ENCODE data around the gene RHOBTB3.
A peak's percentile ranks its signal among the peaks of the same experiment; 100 is the strongest.
"Not testable (repeated sequence)": the region's sequence is repeated elsewhere in the genome, so short reads cannot be mapped to it uniquely, and the experiment has no call there.

Gene RHOBTB3

GRCh38 chr5:95810305-95811125 is 79.4 kb downstream of the RHOBTB3 start:
- H3K27ac Mint-ChIP-seq, result peak overlapping the region; percentile 36 to 81
- H3K27me3 Mint-ChIP-seq, result no peaks in the 10 kb centered on the region
- no peaks in the 10 kb centered on the region for H3K9me3 Mint-ChIP-seq
- H3K4me3 Mint-ChIP-seq, result peak overlapping the region; percentile 65 to 70
- DNase-seq (no peak), ATAC-seq (no peak)
- peaks cover 69% of the 10 kb centered on the region for H3K4me1 Mint-ChIP-seq

- not testable (repeated sequence) for DNase-seq
Measured at GRCh38 chr5:95811126-95811423, 79.9 kb downstream of the RHOBTB3 start.

GRCh38 chr5:95811461-95812073 is 80.4 kb downstream of the RHOBTB3 start:
- not testable (repeated sequence) for ATAC-seq, H3K9me3 Mint-ChIP-seq, H3K27me3 Mint-ChIP-seq, DNase-seq
- Mint-ChIP-seq H3K4me1 (peaks cover 79% of the 10 kb centered on the region), H3K4me3 (peak overlapping the region; percentile 65 to 70), H3K27ac (peak overlapping the region; percentile 59 to 64)

More at GRCh38 chr5:95811126-95811423, 79.9 kb downstream of the RHOBTB3 start:
- H3K27ac Mint-ChIP-seq, result peak overlapping the region; percentile 36 to 81
- ATAC-seq, H3K27me3 Mint-ChIP-seq, H3K9me3 Mint-ChIP-seq: not testable (repeated sequence)
- H3K4me1 Mint-ChIP-seq, result peaks cover 74% of the 10 kb centered on the region
- H3K4me3 Mint-ChIP-seq, result peak overlapping the region; percentile 65 to 70

GRCh38 chr5:95812074-95812471 is 80.9 kb downstream of the RHOBTB3 start:
- ATAC-seq (peak; percentile 55), DNase-seq (peak; percentile 35 to 48)
- Mint-ChIP-seq H3K27me3 (no peaks in the 10 kb centered on the region), H3K4me3 (peak overlapping the region; percentile 61 to 65), H3K27ac (peak overlapping the region; percentile 59 to 64), H3K9me3 (no peaks in the 10 kb centered on the region), H3K4me1 (peaks cover 84% of the 10 kb centered on the region)

GRCh38 chr5:95813035-95813434 is 81.9 kb downstream of the RHOBTB3 start:
- H3K9me3 Mint-ChIP-seq, ATAC-seq, H3K27me3 Mint-ChIP-seq, DNase-seq, H3K27ac Mint-ChIP-seq, H3K4me3 Mint-ChIP-seq: not testable (repeated sequence)
- peaks cover 91% of the 10 kb centered on the region for H3K4me1 Mint-ChIP-seq

- H3K27me3 Mint-ChIP-seq, result no peaks in the 10 kb centered on the region
- no peak overlapping the region for H3K27ac Mint-ChIP-seq
- DNase-seq (no peak), ATAC-seq (no peak)
- H3K4me3 Mint-ChIP-seq, result no peak overlapping the region
- no peaks in the 10 kb centered on the region for H3K9me3 Mint-ChIP-seq
- peaks cover 88% of the 10 kb centered on the region for H3K4me1 Mint-ChIP-seq
Measured at GRCh38 chr5:95815155-95815729, 84.1 kb downstream of the RHOBTB3 start.

GRCh38 chr5:95816341-95816740 is 85.2 kb downstream of the RHOBTB3 start:
- ATAC-seq, result no peak
- no peaks in the 10 kb centered on the region for H3K9me3 Mint-ChIP-seq
- H3K27me3 Mint-ChIP-seq, result no peaks in the 10 kb centered on the region
- peaks cover 84% of the 10 kb centered on the region for H3K4me1 Mint-ChIP-seq
- H3K4me3 Mint-ChIP-seq, result peak overlapping the region; percentile 76 to 81
- peak overlapping the region; percentile 12 to 87 for H3K27ac Mint-ChIP-seq
- DNase-seq, result no peak

- ATAC-seq (no peak), DNase-seq (no peak)
- Mint-ChIP-seq H3K27ac (peak overlapping the region in 1 of 2 donors; percentile 94), H3K4me3 (peak overlapping the region; percentile 76 to 81), H3K9me3 (no peaks in the 10 kb centered on the region), H3K27me3 (no peaks in the 10 kb centered on the region), H3K4me1 (peaks cover 83% of the 10 kb centered on the region)
Measured at GRCh38 chr5:95816776-95817175, 85.6 kb downstream of the RHOBTB3 start.

- peak overlapping the region; percentile 76 to 81 for H3K4me3 Mint-ChIP-seq
- H3K27me3 Mint-ChIP-seq, result no peaks in the 10 kb centered on the region
- peak; percentile 41 for ATAC-seq
- H3K27ac Mint-ChIP-seq, result peak overlapping the region; percentile 84 to 94
- DNase-seq, result no peak
- peaks cover 76% of the 10 kb centered on the region for H3K4me1 Mint-ChIP-seq
- H3K9me3 Mint-ChIP-seq, result no peaks in the 10 kb centered on the region
Measured at GRCh38 chr5:95817430-95817829, 86.3 kb downstream of the RHOBTB3 start.

GRCh38 chr5:95818181-95819147 is 87.3 kb downstream of the RHOBTB3 start:
- ATAC-seq, result peak; percentile 70
- peaks cover 73% of the 10 kb centered on the region for H3K4me1 Mint-ChIP-seq
- DNase-seq, result peak in 1 of 2 donors; percentile 55
- H3K27ac Mint-ChIP-seq, result peak overlapping the region; percentile 68 to 83
- peak overlapping the region; percentile 76 to 81 for H3K4me3 Mint-ChIP-seq
- H3K9me3 Mint-ChIP-seq, result no peaks in the 10 kb centered on the region
- no peaks in the 10 kb centered on the region for H3K27me3 Mint-ChIP-seq

GRCh38 chr5:95821110-95822021 is 90.2 kb downstream of the RHOBTB3 start:
- Mint-ChIP-seq H3K4me3 (peak overlapping the region; percentile 81 to 93), H3K27me3 (no peaks in the 10 kb centered on the region), H3K27ac (peak overlapping the region; percentile 89 to 99), H3K4me1 (peaks cover 78% of the 10 kb centered on the region), H3K9me3 (no peaks in the 10 kb centered on the region)
- DNase-seq (no peak), ATAC-seq (peak; percentile 27)

GRCh38 chr5:95822043-95822541 is 91.0 kb downstream of the RHOBTB3 start:
- ATAC-seq (peak; percentile 15), DNase-seq (no peak)
- H3K4me3 Mint-ChIP-seq, result peak overlapping the region; percentile 81 to 93
- no peaks in the 10 kb centered on the region for H3K9me3 Mint-ChIP-seq
- H3K27me3 Mint-ChIP-seq, result no peaks in the 10 kb centered on the region
- peaks cover 71% of the 10 kb centered on the region for H3K4me1 Mint-ChIP-seq
- peak overlapping the region; percentile 89 to 99 for H3K27ac Mint-ChIP-seq

- Mint-ChIP-seq H3K9me3 (no peaks in the 10 kb centered on the region), H3K4me3 (peak within 1 kb of the TSS; percentile 81 to 93), H3K4me1 (peaks cover 71% of the 10 kb centered on the region), H3K27ac (peak within 1 kb of the TSS; percentile 97 to 99), H3K27me3 (no peaks in the 10 kb centered on the region)
- ATAC-seq, result no peak
- DNase-seq, result peak in 1 of 2 donors; percentile 43
Measured at GRCh38 chr5:95822542-95823181, 91.5 kb downstream of the RHOBTB3 start, which contains the start of gene GLRX. GLRX (minus strand) TSS chr5:95822726; CDS start chr5:95822662, 64 bp downstream.
